ENCODE results near the gene PCGF2. TPM values are rescaled to one million over a fixed set of nuclear protein-coding genes. Genes with fewer than 3 reads are reported as not detected.

Gene PCGF2
- total and polyA plus RNA-seq, 9 of the 15 experiments (the other 6 are each of a cell fraction or from before 2014, with no cell fraction given) = 1.3 to 33.4 (median 7.0) TPM

DNA sequence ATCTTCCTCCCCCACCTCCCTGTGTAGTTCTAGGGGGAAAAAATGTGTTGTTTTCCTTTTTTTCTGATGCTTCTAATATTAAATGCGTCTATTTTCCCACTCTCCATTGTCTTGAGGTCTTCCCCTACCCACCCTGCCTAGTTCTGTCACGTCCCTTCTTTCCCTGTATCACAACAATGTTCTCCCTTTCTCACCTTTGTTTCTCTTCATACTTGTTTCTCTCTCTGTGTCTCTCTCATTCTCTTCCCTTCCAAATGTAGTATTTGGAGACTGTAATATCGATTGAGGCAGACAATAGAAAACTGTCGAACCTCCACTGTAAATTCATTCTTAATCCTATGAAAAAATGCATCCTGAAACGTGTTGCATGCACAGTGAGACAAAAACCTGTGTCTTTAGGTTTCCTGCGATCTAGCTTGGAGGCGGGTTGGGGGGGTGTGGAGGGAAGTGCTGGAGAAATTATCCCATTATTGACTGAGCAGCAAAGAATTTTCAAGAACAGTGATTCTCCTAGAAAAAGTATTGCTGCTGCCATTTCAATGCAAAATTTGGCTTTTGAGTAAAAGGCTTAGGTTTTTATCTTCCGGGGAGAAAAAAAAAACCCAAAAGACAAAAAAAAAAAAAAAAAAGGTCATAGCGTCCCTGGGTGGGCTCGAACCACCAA, 3.1 kb upstream of the PCGF2 start:
- intact Hi-C loops (cut with micrococcal nuclease) = loop anchor here (5.0 to 10.0 kb wide), 4 partner anchors 49 to 404 kb away; partner anchors contain the start of genes PLXDC1 and RPL23
- POLR2A ChIA-PET = interaction anchor here (0.6 to 2.3 kb wide), 11 partner anchors 11 to 418 kb away, joined by 3 to 9 read pairs (median 3); partner anchors contain the start of gene LASP1
- peaks cover 16 to 52% of the 10 kb centered on the region in 2 experiments for H3K4me1 ChIP-seq (replicated peaks in 1 of 2; ENCODE audit: control insufficient read depth in 2 of 2, insufficient read depth in 2 of 2, low read length in 2 of 2)
- TF ChIP-seq NR2C2 (CRISPR knock-in tag; IDR thresholded peaks at IDR 0.05) (no peak), NR2C2 (tag; IDR thresholded peaks at IDR 0.05) (no peak), KDM5B (IDR thresholded peaks at IDR 0.05; ENCODE audit: insufficient replicate concordance, low read depth, low read length) (peak; percentile 16), SUPT5H (IDR thresholded peaks at IDR 0.05) (peak; percentile 8; the same call in 1 of the 2 replicates), NRF1 (conservative IDR thresholded peaks at IDR 0.05 in 1 of 2, IDR thresholded peaks at IDR 0.05 in 1 of 2) (no peak), THRAP3 (IDR thresholded peaks at IDR 0.05; ENCODE audit: borderline replicate concordance) (peak; percentile 92), LARP7 (IDR thresholded peaks at IDR 0.05) (peak; percentile 79; the same call in 1 of the 2 replicates), FOXK2 (conservative IDR thresholded peaks at IDR 0.05 in 1 of 2, IDR thresholded peaks at IDR 0.05 in 1 of 2; ENCODE audit: low read depth in 2 of 2) (peak in 1 of 2 experiments; percentile 40; a peak in 2 of 4 replicates), EHMT2 (IDR thresholded peaks at IDR 0.05) (0 out of 2 replicates have a peak, but pooled peaks have one; percentile 43), DMBX1 (CRISPR knock-in tag; IDR thresholded peaks at IDR 0.05; ENCODE audit: borderline replicate concordance) (0 out of 2 replicates have a peak, but pooled peaks have one; percentile 12), SMARCC2 (IDR thresholded peaks at IDR 0.05; ENCODE audit: low read depth) (no peak), BRD4 (IDR thresholded peaks at IDR 0.05) (0 out of 2 replicates have a peak, but pooled peaks have one; percentile 83), TAF9B (IDR thresholded peaks at IDR 0.05; ENCODE audit: partially characterized antibody) (peak; percentile 41), ARID1B (IDR thresholded peaks at IDR 0.05) (peak; percentile 20; the same call in 1 of the 2 replicates)
- TF ChIP-seq, protein P1, sequence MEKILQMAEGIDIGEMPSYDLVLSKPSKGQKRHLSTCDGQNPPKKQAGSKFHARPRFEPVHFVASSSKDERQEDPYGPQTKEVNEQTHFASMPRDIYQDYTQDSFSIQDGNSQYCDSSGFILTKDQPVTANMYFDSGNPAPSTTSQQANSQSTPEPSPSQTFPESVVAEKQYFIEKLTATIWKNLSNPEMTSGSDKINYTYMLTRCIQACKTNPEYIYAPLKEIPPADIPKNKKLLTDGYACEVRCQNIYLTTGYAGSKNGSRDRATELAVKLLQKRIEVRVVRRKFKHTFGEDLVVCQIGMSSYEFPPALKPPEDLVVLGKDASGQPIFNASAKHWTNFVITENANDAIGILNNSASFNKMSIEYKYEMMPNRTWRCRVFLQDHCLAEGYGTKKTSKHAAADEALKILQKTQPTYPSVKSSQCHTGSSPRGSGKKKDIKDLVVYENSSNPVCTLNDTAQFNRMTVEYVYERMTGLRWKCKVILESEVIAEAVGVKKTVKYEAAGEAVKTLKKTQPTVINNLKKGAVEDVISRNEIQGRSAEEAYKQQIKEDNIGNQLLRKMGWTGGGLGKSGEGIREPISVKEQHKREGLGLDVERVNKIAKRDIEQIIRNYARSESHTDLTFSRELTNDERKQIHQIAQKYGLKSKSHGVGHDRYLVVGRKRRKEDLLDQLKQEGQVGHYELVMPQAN (IDR thresholded peaks at IDR 0.05; ENCODE audit: borderline replicate concordance) = peak; percentile 77; the same call in 1 of the 2 replicates
- TF ChIP-seq, protein P2, sequence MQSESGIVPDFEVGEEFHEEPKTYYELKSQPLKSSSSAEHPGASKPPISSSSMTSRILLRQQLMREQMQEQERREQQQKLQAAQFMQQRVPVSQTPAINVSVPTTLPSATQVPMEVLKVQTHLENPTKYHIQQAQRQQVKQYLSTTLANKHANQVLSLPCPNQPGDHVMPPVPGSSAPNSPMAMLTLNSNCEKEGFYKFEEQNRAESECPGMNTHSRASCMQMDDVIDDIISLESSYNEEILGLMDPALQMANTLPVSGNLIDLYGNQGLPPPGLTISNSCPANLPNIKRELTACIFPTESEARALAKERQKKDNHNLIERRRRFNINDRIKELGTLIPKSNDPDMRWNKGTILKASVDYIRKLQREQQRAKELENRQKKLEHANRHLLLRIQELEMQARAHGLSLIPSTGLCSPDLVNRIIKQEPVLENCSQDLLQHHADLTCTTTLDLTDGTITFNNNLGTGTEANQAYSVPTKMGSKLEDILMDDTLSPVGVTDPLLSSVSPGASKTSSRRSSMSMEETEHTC (IDR thresholded peaks at IDR 0.05) = 0 out of 2 replicates have a peak, but pooled peaks have one; percentile 15
- TF ChIP-seq, protein P3, sequence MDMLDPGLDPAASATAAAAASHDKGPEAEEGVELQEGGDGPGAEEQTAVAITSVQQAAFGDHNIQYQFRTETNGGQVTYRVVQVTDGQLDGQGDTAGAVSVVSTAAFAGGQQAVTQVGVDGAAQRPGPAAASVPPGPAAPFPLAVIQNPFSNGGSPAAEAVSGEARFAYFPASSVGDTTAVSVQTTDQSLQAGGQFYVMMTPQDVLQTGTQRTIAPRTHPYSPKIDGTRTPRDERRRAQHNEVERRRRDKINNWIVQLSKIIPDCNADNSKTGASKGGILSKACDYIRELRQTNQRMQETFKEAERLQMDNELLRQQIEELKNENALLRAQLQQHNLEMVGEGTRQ (CRISPR knock-in tag; IDR thresholded peaks at IDR 0.05) = no peak

More for the DNA sequence above, 3.1 kb upstream of the PCGF2 start:
- H3K79me2 ChIP-seq (ENCODE audit: control insufficient read depth, insufficient read depth, low read length) = peaks cover 79% of the 10 kb centered on the region
- 0% methylated on average over 8 of the region's 10 CpGs for WGBS (ENCODE audit: insufficient coverage, low coverage, missing lambda C conversion rate)
- in situ Hi-C loops (cut with MboI) = no loop called here
- ATAC-seq (no peak), DNase-seq (ENCODE audit: extremely low read depth in 1 of 4, low spot score in 3 of 4) (peak in 1 of 4 experiments; percentile 71), FAIRE-seq (no peak)
- CTCF ChIA-PET (ENCODE audit: low intra/inter-chr PET ratio) = interaction anchor here (0.6 kb wide), 1 partner anchor 239 kb away, joined by 3 read pairs; no protein-coding TSS in a partner anchor
- H3K27me3 ChIP-seq (ENCODE audit: control insufficient read depth in 2 of 2, insufficient read depth in 2 of 2, low read length in 2 of 2) = no peaks in the 10 kb centered on the region
- peaks cover 25% of the 10 kb centered on the region for H3K36me3 ChIP-seq (ENCODE audit: control insufficient read depth, insufficient read depth, low read length)
- no TSS peak for BruUV-seq (replicated peaks)
- peak overlapping the region; percentile 86 for H3K27ac ChIP-seq (ENCODE audit: extremely low read depth, low read depth, low read length)
- H4K20me1 ChIP-seq (replicated peaks; ENCODE audit: control insufficient read depth, insufficient read depth, low read length) = no peaks in the 10 kb centered on the region; the same call in 1 of the 2 replicates
- peak overlapping the region; percentile 86 for H3K4me2 ChIP-seq (ENCODE audit: insufficient read depth, low read length)
- peak overlapping the region; percentile 90 to 92; a peak in 3 of 4 replicates for H3K9ac ChIP-seq (ENCODE audit: insufficient read depth in 1 of 2, low read depth in 2 of 2, low read length in 2 of 2)
- H3K9me1 ChIP-seq (ENCODE audit: control insufficient read depth, insufficient read depth, low read length) = no peaks in the 10 kb centered on the region
- no peaks in the 10 kb centered on the region for H3K9me3 ChIP-seq (replicated peaks; ENCODE audit: control insufficient read depth, insufficient read depth, low read depth, low read length)
- H2AFZ ChIP-seq (ENCODE audit: low read depth, low read length) = peak overlapping the region; percentile 89
- peak overlapping the region; percentile 74 for H3K4me3 ChIP-seq

Data from K562 (cell line).